8988T (cell line): ENCODE data around the gene DCAF15.

Experiments
- DNase-seq: peaks from one replicate; pipeline ENCODE4 v3.0.0; 2011

Gene DCAF15

DNA sequence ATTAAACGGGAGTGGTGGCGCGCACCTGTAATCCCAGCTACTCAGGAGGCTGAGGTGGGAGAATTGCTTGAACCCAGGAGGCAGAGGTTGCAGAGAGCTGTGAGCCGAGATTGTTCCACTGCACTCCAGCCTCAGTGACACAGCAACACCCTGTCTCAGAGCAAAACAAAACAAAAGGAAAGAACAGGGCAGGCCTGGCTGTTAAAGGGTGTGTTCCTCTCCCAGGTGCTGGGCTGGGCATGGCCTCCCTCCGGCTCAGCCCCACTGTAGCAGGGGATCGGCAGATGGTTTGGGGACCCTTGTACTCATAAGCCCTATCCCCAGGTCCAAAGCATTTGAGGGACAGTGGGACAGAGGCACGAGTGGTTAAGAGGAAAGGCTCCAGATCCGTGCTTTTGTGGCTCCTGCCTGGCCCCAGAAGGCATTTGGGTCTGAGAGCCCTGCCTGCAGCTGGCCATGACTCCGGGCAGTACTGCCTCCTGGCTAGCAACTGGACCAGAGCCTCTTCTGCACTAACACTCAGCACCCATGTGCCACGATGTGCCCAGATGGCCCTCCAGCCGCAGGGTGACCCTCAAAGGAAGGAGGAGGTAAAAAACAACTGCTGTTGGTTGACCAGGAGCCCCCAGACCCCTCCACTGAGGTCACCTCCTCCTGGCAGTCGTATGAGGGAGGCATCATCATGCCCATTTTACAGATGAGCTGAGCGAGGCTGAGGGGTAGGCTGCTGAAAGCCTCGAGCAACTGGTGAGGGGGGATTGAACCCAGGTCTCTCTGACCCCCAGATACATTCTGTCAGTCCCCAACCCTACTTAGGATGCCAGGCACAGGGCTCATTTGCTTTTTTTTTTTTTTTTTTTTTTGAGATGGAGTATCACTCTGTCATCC lies 43.8 kb downstream of the DCAF15 start:
- no peak for DNase-seq

DNA sequence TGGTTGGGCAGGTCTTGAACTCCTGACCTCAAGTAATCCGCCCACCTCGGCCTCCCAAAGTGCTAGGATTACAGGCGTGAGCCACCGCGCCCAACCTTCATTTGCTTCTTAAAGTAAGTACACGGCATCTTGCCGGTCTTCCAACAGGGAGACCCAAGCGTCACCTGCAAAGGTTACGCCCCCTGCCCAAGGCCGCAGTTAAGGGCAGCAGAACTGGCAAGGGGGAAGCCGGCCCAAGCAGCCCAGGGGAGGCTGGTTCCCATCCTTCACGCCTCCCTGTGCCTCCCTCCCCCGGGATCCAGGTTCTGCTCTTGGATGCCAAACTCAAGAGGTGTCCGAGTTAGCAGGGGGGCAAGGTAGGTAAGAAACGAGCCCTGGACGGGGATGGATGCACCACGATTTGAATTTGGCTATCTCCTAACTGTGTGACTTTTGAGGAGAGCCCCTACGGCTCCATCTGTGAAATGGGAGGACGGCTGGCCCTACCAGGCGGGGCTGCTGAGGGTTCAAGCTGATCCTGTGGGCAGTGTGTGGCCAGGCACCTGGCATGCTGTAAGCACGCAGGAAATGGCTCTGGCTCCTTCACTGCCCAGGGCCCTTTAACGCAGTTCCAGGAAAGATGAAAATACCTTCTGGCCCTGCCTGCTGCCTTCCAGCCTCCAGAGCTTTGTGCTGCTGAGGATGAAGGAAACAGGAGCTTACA lies 44.8 kb downstream of the DCAF15 start:
- DNase-seq: no peak

DNA sequence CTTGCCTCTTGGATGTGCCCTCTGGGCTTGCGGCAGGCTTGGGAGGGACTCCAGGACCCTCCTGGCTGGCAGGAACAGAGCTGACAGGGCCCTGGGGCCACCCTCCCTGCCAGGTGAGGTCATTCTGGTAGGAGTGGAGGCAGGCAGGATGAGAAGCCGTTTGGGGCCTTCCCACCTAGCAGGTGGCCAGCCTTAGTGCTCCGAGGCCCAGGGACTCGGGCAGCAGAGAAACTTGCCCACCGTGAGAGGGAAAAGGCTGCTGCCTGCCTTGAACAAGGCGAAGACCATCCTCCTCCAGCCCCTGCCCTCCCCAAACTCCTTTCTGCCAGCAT lies 45.3 kb downstream of the DCAF15 start:
- no peak for DNase-seq

DNA sequence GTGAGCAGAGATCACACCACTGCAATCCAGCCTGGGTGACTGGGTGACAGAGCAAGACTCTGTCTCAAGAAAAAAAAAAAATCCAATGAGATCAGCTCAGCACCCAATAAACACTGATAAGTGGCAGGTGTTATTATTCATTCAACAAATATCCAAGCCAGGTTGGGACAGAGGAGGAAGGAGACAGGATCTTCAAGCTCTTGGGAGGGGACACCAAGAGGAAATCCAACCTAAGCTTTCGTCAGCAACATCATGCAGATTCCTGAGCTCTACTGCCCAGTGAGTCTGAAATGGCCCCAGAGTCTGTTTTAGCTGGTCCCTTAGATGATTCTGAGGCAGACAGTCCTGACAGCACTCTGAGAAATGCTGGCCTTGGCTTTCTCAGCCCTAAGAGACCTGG lies 46.1 kb downstream of the DCAF15 start:
- no peak for DNase-seq

DNA sequence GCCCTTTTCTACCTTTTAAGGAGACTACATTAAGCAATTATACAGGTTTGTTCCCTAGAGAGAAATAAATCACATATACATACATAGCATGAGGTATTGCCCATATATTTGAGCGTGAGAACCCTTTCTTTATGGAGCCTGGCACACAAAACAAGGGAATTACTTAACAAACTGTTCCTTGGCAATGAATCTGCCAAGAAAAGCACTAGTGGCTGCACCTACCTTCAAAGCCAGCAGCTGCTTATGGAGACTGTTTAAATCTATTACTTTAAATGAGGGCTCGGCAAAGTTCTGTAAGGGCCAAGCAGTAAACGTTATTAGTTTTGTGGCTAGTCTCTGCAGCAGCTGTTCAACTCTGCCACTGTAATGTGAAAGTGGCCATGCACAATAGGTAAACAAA lies 46.8 kb downstream of the DCAF15 start:
- no peak for DNase-seq

DNA sequence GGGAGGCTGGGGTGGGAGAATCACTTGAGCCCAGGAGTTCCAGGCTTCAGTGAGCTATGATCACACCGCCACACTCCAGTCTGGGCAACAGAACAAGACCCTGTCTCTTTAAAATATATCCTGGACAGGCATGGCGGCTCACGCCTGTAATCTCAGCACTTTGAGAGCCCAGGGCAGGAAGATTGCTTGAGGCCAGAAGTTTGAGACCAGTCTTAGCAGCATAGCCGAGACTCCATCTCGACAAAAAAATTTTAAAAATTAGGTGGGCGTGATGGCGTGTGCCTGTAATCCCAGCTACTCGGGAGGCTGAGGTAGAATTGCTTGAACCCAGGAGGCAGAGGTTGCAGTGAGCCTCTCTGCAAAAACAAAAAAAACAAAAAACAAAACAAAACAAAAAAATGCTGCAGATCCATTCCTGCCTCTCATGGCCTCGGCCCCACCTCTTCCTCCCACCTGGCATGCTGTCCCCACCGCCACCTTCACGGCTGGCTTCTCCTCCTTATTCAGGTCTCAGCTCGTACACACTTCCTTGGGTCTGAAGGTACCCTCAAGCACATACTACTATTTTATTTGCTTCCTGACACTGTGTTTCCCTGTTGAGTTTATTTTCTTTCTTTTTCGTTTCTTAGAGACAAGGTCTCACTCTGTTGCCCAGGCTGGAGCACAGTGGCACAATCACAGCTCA lies 48.5 kb downstream of the DCAF15 start:
- no peak for DNase-seq

DNA sequence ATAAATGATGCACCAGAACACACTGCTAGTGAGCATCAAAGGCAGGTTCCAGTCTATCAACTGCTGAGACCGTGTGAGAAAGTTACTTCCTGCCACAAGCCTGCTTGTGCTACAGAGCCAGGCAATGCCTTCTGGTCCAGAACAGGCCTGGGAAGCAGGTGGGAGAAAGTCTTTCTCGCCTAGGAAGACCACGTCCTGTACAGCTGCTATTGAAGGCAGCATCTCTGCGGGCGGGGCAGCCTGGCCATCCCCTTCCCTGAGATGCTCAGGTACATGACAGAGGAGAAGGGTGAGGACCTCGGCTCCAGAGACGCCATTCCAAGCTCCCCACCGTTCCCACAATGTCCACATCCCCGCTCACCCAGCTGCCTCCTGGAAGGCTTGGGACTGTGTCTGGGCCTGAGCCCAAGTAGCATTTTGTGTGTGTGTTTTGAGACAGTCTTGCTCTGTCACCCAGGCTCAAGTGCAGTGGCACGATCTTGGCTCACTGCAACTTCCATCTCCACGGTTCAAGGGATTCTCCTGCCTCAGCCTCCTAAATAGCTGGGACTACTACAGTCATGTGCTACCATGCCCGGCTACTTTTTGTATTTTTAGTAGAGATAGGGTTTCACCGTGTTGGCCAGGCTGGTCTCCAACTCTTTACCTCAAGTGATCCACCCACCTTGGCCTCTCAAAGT lies 50.4 kb downstream of the DCAF15 start:
- DNase-seq: no peak

DNA sequence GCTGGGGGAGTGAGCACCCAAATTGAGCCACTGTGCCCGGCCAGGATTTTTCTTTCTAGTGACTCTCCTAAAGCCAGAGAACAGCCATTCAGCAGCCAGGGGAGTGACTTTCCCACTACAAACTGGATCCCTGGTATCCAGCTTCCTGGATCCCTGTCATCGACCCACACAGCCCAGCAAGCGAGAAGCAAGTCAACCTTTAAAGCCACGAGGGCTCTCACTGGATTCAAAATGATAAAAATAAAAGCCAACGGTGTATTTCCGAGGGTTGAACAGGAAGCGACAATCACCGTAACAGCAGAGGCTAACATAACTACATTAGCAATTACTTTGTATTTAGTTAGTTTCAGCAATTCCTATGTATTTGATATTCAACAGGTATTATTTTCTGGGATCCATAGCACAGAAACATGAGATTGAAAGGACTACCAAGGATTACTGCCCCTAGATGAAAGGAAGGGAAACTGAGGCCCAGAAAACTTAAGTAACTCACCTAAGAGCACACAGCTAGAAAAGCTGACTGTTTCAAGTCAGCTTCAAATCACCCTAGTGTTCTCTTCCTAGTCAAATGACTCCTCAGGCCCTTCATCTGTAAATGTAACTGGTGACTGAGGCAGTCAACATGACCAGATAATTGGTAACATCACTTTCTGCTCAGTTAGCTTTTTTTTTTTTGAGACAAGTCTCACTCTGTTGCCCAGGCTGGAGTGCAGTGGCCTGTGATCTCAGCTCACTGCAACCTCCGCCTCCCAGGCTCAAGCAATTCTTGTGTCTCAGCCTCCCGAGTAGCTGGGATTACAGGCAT lies 51.1 kb downstream of the DCAF15 start:
- DNase-seq: no peak

DNA sequence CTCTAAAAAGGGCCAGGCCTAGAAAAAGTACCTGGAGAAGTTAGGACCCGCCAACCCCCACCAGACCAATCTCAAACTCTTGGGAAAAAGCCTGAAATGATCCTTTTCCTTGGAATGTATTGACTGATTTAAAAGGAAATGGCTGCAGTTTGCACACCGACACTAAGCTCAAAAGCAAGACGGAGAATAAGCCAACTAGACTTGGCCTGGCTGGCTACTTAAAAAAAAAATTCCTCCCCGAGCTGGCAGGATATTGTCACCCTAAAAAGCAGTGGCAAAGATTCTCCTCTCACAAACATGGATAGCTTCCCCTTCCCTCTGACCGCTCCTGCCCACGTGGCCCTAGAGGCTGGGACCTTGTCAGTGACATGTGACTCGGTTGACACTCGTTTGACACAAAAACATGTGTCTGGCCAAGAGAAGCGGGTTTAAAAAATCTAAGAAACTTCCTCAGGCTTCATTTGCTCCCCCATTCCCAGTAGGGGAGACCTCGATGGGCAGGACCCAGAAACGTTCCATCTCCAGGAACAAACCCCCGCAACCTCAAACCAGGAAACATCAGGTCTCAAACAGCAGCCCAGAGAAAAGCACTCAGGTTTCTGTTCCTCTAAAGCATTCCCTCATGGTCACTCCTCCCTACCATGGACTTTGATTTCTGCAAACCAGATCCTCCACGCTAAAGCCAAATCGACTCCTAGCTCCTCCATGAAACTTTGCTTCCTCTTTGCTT lies 52.5 kb downstream of the DCAF15 start:
- no peak for DNase-seq

DNA sequence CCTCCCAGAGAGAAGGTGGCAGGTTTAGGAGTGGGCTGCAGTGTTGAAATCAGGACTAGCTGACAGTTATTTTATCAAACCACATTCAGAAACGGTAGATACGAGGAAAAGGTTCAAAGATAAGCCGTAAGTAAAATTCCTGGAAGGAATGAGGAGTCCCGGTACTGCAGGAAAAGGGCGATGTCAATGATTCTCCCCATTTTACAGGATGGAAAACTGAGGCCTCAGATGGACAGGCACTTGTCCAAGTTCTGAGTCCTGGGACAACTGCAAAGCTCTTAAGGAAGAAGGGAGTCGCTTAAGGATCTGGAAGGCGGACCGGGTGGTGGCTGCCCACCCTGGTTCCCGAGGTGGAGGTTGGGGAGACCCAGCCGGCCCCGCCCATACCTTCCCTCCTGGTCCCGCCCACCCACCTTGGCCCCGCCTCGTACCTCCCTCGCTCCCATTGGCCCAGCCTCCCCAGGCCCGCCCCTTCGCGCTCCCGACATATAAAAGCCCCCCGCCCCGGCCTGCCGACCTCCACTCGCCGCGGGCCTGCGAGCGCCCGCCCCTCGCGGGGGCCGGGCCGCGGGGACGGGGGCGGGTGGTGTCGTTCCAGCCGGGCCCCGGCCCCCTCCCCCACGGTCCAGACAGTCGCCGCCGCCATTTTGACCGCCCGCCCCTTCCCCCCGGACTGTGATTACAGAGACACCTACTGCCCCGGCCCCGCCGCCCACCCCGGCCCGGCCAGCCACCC lies 53.2 kb downstream of the DCAF15 start:
- no peak for DNase-seq

DNA sequence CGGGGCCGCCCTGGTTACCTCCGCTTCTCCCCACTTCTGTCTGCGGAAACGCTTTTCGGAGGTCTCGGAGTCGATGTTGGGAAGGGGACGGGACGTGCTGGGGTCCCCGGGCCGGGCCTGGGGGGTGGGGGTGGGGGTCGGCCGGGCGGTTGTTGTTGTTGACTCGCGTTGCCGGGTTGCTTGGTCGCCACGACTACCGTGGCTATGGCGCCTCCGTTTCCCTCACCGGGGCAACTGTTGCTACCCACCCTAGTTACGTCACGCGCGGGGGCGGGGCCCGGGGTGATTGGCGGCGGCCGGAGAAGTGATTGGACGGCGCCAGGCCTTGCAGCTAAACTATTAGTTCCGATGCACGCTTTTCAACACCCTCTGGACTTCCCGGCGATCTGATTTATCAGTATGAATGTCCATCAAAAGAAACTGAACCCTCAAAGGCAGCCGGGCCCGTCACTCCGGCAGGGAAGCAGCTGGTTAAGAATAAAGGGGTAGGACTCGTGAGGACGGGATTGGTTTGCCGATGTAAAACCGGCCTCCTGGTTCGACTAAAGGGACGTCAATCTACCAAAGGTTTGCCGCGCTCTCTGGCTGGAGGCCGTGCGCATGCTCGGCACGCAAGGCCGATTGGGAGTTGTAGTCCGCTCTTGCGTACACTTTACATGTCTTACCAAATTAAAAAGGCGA lies 53.9 kb downstream of the DCAF15 start, which contains the start of gene RFX1:
TSS of gene RFX1 (minus strand) at position 236 of the 681 bp plus-strand sequence. CDS start 12,477 bp downstream, outside the sequence.
- no peak for DNase-seq

DNA sequence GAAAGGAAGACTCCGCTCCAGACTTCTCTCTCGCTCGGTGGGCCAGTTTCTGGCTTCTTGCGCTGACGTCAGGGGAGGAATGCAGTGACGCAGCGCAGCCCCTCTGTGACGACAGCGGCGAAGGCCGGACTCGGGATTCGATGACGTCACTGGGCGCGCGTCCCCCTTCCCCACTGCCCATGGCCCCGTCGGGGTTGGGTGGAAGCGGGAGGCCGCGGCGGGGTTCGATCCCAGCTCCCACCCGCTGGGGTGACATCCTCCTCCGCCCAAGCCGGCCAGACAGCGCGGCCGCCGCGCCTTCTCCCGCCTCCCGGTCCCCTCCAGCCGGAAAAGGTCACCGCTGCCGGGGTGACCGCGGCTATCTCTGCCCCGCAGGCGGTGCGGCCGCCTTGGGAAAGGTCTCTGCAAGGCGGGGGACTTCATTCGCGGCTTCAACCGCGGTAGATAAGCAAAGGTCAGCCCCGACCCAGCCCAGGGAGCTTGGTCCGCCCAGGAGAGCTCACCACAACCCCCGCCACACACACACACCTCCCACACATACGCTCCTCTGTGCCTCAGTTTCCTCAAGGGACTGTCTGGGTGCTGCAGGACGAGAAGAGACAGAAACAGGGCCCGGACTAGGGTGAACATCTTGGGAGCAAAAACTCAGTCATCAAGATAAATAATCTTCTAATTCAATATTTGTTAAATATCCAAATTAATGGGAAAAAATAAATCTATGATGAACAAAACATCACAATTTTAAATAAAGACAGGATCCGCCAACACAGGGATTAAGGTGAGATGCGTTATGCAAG lies 54.7 kb downstream of the DCAF15 start:
- DNase-seq: no peak
